Stimulated activated CD8-positive, alpha-beta memory T cell treated with anti-CD3 and anti-CD28 coated beads, Interleukin-12 subunit alpha, Interleukin-12 subunit beta, amount 100 ng/mL, for 24 hours (primary cell): ENCODE data around the gene GOLGA6L9.
"Not testable (repeated sequence)": the region's sequence is repeated elsewhere in the genome, so short reads cannot be mapped to it uniquely, and the experiment has no call there.

Experiments used
- DNase-seq: peaks from one replicate; pipeline ENCODE4 v3.0.0-alpha.2; 2020; ENCODE audit errors: extremely low read depth

GOLGA6L9 gene

GRCh38 chr15:82468205-82468604 is 38.6 kb downstream of the GOLGA6L9 start:
- not testable (repeated sequence) for DNase-seq

GRCh38 chr15:82469381-82469780 is 39.8 kb downstream of the GOLGA6L9 start:
- DNase-seq: not testable (repeated sequence)

GRCh38 chr15:82472269-82472982 is 42.8 kb downstream of the GOLGA6L9 start:
- not testable (repeated sequence) for DNase-seq

GRCh38 chr15:82474596-82475325 is 45.1 kb downstream of the GOLGA6L9 start:
- not testable (repeated sequence) for DNase-seq

- DNase-seq: not testable (repeated sequence)
Observed at GRCh38 chr15:82475345-82475967, 45.8 kb downstream of the GOLGA6L9 start.

- DNase-seq: not testable (repeated sequence)
Observed at GRCh38 chr15:82476697-82477342, 47.2 kb downstream of the GOLGA6L9 start.

GRCh38 chr15:82477343-82478057 is 47.9 kb downstream of the GOLGA6L9 start:
- not testable (repeated sequence) for DNase-seq
